HG03159 (cell line): ENCODE results near the gene CAD.
"Not testable (repeated sequence)": the region's sequence is repeated elsewhere in the genome, so short reads cannot be mapped to it uniquely, and the experiment has no call there.

Experiments
- ATAC-seq: cut with Tn5 transposase; IDR thresholded peaks from one replicate; pipeline ENCODE4 v1.9.1; 2021; ENCODE audit warnings: mild to moderate bottlenecking, moderate library complexity; ENCODE audit not compliant: unreplicated experiment

Gene CAD

DNA sequence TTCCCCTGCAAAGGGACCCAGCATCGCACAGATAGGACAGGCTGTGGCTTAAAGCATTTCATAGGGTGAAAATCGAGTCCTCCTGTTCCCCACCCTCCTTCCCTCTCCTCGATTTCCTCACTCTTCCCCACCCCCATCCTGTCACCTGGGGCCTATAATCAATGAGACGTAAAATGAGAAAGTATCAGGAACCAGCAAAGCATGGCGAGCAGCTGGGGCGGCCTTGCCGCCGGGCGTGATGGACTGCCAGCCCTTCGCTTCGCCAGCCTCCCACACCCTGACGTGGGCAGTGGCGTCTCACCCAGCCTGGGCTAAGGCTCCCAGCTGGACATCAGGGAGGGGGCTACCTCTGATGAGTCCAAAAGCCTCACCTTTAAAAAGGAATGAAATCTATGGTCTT lies 34.6 kb downstream of the CAD start:
- ATAC-seq: no peak

DNA sequence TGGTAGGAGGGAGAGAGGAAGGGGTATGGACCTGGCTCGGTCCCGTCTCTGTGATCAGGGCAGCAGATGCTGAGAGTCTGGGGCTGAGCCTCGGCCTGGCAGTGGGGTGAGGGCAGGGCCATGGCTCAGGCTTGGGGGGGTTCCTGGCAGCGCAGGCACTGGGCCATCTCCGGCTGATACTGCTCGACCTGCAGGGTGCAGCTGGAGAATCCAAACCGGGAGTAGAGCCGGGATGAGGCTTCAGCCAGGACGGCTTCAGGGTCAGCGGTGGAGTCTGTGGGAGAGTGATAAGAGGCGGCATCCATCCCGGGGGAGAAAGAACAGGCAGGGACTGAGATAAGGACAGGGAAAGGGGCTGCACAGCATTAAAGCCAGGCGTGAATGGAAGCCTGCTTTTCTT lies 38.0 kb downstream of the CAD start:
- no peak for ATAC-seq

DNA sequence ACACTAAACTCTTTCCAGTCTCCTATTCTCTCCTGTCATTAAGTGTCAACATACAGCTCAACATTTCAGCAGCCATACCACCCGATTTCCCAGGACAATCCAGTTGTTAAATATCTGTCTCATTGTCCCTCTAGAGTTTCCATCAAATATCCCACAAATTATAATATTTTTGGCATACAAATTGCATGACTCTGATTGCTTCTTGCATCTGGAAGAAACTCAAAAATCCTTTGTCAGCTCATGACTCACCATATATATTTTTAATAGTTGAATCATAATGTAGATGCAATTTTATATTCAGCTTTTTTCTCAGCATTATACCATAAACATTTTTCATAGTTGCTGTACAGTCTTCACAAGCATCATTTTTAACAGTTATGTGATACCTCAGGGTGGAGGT lies 38.5 kb downstream of the CAD start:
- no peak for ATAC-seq

DNA sequence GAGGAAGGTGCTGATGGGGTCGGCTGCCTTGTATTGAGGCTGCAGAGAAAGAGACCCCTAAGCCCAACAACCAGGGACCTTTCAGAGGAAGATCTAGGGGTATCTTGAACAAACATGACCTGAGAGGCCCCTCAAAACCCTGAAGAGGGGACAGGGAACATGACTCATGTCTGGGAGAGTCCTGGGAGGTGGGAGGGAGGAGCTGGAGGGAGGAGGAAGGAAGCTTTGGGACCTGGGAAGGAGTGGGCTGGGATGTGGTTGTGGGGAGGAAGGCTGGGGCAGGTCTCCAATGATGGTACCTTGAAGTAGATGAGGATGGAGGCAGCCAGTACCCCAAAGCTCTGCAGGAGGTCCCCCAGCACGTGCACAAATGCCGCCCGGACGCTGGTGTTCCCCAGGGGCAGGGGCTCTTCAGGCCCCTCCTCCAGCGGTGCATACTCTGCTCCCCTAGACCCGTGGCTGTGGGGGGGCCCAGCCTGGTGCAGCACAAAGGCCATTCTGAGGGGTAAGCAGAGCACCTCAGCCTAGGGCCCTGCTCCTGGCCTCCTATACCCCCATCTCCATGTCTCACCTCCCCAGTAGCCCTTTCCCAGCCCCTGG lies 39.8 kb downstream of the CAD start:
- ATAC-seq: no peak

DNA sequence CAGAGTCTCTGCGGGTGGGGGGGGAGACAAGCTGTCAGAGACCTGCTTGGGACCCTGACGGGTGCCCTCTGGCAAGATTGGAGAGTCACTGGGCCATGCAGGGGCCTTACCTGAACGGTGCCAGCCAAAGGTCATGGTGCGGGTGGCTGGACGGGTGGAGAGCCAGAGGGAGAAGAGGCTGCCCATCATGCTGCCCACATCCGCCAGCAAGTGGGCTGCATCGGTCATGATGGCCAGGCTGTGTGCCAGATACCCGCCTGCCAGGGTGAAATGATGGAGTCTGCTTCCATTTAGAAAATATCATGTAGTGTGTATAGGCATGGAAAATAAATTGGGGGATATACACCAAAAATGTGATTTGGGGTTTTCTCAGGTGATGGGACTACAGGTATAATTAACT lies 40.9 kb downstream of the CAD start:
- no peak for ATAC-seq

DNA sequence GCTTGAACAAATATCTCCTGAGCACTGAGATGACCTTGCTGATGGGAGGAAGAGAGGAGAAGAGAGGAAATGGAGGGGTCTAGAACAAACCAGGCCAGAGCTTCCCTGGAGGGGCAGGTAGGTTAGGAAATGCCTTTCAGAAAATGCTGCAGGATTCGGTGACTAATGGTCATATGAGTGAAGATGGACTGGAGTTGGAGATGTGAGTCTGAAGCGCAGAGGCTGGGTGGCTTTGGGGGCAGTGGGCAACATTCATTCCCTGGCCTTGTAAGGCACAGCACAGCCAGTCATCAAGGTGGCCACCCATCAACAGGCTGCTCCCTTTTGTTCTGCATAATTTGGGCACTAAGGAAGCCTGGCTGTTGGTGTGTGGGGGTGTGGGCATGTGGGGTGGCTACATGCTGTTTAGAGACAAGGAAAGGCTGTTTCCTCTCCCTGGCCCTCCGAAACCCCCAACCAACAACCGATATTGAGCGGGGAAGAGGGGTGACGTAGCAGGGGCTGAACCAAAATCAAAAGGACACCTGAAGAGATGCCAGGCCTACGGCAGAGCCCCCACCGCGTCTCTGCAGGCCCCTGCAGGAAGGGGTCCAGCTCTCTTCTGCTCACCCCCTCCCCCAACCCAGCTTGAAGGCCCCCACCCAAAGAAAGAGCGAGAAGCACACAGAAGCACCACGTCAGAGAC lies 44.2 kb downstream of the CAD start:
- no peak for ATAC-seq

DNA sequence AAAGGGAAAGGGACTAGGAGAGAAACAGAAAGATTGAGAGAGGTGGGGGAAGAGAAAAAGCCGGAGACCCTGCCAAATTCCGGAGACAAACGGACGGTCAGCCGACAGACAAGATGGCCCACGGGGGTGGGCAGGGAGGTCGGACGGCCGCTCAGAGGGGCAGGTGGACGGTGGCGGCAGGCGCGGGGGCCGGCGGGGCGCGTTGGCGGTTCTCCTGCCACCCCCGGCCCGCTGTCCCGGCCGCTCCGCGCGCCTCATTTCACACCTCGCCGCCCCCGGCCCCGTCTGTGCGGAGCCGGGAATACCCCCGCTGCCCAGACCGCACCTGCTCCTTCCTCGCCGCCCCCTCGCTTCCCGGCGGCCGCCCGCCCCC lies 44.7 kb downstream of the CAD start:
- no peak for ATAC-seq

DNA sequence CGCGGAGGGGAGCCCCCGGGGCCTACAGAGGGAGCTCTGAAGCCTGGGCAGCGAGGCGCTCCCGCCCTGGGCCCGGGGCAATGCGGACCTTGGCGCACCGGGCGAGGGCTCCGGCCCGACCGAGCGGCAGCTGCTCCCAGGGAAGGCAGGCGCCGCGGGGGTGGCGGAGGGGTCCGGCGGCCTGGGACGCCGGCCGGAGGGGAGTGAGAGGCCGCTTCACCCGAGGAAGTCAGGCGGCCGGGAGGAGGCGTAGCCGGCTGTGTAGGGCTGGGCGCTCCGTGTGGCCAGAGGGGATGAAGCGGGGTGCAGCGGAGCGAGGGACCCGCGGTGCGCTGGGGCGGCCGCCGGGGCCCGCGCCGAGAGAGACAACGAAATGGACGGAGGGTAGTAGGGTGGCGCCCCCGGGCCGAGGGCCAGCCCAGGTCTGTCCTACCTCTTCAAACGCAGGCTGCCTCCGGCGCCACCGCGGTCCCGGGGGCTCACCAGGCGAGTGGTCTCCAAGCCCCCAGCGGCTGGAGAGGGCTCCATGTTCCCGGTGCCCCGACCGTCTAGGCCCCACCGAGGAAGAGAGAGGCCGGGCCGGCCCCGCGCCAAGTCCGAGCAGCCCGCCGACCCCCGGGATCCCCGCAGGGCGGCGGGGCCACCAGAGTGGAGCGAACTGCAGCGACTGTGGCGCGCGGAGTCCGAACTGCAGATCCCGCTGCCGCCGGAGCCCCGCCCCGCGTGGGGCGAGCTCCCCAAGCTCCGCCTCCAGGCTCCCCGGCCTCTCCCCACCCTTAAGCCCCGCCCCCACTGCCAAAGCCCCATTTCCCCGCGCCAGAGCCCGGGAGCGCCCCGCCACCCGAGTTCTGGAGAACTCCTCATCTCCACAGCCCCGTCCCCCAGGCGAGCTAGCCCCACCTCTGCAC lies 45.5 kb downstream of the CAD start, which contains the start of gene SLC30A3:
SLC30A3 (minus strand) TSS at position 669 of the 908 bp plus-strand sequence; CDS start at position 528, 141 bp downstream.
- ATAC-seq: no peak

DNA sequence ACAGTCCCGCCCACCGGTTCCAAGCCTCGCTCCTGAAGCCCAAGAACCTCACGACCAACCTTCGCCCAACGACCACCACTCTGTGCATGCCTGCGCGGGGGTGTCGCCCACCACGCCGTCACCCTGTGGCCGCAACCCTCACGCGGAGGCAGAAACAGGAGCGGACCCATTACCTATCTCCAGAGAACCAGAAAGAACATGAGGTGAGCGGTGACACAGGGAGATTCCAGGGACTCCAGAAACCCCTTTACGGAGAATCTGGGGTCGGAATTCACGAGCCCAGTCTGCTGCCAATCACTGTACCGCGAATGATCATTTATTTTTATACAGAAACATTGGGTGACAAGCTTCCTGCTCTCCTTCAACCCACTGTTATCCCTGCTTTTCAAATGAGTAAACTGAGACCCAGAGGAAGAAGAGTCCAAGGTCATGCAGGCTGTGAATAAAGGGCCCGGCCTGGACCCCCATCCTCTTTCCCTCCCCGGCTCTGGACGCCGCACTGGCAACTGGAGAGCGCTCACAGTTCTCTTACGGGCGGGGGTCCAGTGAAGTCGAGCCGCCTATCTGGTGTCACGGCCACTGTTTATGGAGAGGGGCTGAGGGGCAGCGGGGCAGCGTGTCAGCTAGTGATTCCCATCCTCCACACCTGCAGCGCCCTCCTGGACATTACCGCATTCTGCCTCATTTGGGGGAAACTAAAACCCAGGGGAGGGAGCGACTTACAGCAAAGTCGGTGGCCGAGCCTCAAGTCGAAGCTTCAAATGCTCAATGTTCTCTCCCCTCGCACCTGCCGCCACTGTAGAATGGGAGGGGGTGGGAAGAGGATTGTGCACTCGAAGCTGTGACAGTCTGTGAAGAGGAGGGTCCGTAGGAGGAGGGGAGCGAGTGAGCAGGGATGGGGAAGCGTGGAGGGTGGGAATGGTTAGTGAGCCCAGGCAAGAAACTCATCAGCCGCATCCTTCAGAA lies 46.4 kb downstream of the CAD start:
- no peak for ATAC-seq

DNA sequence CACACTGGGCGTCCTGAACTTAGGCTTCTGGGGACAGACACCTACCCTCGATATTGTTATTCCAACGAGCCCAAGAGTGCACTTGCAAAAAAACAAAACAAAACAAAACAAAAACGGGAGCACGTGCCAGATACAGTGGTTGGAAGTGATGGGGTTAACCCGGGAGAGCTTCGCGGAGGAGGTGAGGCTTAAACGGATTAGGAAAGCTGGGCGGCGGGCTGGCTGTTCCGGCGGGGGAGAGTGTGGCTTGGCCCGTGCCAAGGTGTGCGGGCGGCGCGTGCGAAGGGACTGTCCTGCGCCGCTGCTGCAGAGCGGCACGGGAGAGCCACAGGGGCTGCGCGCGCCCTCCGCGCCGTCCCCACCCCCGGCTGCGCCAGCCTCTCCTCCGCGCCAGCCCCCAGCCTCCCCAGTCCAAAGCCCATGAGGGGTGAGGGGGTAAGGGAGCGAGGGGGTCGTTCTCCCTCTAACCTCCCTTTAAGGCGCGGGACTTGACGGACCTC lies 47.1 kb downstream of the CAD start:
- ATAC-seq: no peak

DNA sequence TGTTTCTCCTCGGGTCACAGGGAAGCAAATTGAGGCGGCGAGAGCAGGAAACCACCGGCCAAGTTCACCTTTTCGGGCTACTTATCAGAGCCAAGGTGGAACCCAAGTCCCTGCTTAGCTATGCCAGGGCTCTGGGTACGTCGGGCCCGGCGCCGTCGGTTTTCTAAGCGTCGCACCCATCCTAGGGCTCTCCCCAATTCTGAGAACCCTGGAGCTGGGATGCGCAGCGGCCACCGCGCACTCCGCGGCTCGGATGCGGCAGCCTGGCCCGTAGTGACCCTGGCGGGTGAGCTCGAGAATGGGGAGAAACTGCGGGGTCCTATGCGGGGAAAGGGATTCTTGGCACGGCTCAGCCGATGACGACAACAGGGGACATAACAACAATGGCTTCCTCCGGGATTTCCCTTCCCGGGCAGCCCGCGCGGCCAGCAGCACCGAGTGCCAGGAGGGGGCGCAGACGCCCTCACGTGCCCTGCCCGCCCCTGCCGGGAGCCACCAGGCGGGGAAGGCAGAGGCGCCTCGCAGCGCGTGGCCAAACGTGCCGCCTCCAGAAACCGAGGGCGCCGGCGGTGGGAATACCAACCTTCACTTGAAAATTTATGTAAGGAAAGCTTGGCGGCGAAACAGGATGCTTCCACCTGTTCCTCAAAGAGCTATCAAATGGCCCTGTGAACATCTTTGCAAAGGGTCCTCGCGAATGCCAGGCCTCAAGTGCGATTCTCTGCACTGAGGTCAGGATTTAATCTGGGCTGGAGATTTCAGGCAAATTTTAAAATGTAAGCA lies 47.8 kb downstream of the CAD start:
- no peak for ATAC-seq

DNA sequence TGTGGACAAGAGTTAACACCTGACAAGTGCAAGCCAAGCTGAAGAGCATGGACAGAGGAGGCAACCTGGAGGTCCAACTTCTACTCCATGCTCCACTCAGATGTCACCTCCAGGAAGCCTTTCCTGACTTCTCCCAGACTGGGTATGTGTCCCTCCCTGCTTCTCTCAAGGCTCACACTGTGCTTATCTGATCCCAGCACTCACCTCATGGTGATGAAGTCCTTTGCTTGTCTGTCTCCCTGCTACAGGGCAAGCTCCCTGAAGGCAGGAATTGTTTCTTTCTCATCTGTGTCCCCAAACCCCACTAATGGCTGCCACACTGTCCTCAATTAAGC lies 48.3 kb downstream of the CAD start:
- no peak for ATAC-seq

DNA sequence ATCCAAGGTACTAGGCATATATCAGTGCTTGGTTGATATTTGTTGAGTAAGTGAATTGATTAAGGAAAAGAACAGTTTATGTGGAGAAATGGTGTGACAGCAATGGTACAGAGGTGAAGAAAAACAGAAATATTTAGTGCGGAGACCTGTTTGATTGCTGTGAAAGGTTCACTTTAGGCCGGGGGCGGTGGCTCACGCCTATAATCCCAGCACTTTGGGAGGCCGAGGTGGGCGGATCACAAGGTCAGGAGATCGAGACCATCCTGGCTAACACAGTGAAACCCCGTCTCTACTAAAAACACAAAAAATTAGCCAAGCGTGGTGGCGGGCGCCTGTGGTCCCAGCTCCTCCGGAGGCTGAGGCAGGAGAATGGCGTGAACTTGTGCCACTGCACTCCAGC lies 51.1 kb downstream of the CAD start:
- ATAC-seq: not testable (repeated sequence)

DNA sequence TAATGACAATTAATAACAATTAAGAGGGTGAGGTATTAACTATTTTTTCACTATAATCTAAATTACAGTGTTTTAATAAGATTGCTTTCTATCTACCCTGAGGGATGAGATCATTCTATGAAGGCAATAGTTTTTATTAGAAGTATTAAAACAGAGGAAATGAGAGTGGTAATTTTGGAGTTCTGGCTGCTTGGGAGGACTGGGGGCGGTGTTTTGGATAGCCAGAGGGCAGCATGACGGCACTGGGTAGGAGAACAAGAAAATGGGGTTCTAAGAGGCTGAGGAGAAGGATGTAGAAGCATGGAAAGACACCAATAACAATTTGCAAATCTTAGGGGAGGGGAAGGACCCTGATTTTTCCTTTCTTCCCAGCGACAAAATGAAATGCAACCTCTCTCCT lies 53.0 kb downstream of the CAD start:
- ATAC-seq: no peak

DNA sequence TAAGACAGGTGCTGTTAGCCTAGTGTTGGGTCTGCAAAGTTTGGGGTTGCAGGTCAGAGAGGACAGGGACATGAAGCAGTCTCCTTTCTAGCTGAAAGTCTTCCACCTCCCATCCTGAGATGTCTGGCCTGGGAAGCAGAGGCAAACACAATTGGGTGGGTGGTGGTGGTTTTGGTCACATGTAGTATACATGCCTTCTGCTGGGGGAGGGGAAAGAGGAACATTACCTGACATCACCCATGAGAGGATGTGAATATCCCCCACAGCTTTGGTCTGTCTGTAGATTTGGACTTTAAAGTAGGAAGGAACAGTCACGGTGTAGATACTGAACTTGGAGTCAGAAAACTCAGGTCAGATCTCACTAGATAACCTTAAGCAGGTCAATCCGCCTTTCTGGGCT lies 53.5 kb downstream of the CAD start:
- ATAC-seq: no peak

DNA sequence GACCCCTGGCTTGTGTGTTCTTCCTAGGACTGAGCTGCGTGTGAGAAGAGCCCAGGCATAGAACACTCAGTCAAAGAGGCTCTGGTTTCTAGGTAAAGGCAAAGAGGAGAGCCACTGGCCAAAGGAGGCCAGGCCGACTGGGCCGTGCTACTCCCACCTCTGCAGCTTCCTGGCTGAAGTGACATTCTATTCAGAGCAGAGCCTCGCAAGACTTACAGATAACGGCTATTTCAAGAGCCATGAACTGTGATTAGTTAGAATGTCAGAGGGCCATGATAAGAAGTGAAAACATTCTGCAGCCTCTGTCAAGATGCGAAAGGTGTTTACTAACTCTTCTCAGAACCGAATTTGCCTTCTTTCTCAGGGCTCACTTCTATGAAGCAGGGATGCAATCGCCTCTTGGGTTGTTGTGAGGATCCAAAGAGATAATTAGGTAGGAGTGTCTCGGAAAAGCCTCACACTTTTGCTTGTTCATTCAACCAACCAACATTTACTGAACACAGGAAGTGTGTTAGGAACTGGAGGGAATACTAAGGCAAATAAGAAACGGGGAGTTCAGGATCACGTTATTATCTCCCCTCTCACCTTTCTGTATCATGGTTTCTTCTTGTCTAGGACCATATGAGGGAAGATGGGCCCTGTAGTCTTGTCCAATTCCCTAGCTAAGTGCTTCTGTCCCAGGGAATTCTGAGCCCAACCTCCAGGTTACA lies 54.6 kb downstream of the CAD start:
- ATAC-seq: no peak

DNA sequence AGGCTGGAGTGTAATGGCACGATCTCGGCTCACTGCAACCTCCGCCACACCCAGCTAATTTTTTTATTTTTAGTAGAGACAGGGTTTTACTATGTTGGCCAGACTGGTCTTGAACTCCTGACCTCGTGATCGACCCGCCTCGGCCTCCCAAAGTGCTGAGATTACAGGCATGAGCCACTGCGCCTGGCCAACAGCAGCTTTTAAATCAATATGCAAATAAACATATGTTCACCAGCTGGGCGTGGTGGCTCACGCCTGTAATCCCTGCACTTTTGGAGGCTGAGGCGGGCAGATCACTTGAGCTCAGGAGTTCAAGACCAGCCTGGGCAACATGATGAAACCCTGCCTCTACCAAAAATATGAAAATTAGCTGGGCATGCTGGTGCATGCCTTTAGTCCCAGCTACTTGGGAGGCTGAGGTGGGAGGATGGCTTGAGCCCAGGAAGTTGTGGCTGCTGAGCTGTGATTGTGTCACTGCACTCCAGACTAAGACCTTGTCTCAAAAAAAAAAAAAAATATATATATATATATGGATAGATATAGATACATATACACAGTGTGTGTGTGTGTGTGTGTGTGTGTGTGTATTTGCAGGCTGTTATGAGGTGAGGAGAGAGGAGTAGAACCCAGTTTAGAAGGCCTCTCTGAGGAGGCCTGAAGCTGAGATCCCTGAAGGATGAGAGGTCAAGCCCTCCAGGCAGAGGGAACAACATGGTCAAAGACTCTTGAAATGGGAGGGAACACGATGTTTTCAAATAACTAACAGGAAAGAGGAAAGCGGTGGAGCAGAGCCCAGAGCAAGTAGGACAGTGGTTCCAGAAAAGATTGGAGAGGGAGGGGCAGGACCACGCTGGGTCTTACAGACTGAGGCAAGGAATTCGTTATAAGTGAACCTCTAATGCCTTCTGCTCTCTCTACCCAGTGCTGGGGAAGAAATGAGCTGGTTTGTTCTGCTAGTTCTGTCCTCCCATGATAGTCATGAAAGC lies 55.7 kb downstream of the CAD start:
- not testable (repeated sequence) for ATAC-seq
